ENCODE measurements around the gene MBOAT7.

The MBOAT7 gene

GRCh38 chr19:54193011-54193410 lies 3.6 kb upstream of the MBOAT7 start:
- H3K27me3 ChIP-seq (ENCODE audit: insufficient read depth, low read depth): no peaks in the 10 kb centered on the region
- no peak overlapping the region for H2AFZ ChIP-seq (ENCODE audit: low read depth)
- H3K4me1 ChIP-seq (ENCODE audit: low read depth, poor library complexity, severe bottlenecking): peaks cover 17% of the 10 kb centered on the region
- TF ChIP-seq, protein P1, sequence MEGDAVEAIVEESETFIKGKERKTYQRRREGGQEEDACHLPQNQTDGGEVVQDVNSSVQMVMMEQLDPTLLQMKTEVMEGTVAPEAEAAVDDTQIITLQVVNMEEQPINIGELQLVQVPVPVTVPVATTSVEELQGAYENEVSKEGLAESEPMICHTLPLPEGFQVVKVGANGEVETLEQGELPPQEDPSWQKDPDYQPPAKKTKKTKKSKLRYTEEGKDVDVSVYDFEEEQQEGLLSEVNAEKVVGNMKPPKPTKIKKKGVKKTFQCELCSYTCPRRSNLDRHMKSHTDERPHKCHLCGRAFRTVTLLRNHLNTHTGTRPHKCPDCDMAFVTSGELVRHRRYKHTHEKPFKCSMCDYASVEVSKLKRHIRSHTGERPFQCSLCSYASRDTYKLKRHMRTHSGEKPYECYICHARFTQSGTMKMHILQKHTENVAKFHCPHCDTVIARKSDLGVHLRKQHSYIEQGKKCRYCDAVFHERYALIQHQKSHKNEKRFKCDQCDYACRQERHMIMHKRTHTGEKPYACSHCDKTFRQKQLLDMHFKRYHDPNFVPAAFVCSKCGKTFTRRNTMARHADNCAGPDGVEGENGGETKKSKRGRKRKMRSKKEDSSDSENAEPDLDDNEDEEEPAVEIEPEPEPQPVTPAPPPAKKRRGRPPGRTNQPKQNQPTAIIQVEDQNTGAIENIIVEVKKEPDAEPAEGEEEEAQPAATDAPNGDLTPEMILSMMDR (conservative IDR thresholded peaks at IDR 0.05; ENCODE audit: low read depth, low read length): no peak
- no peak overlapping the region for H3K4me3 ChIP-seq (IDR thresholded peaks at IDR 0.05; ENCODE audit: insufficient read depth, low read depth, low read length)
- no peak overlapping the region for H3K27ac ChIP-seq
- no peak overlapping the region for H3K9ac ChIP-seq
- H3K79me2 ChIP-seq (ENCODE audit: insufficient read depth, low read depth): peaks cover 3% of the 10 kb centered on the region; the same call in 1 of the 2 replicates
- no peaks in the 10 kb centered on the region for H3K36me3 ChIP-seq (ENCODE audit: insufficient read depth)
- H4K20me1 ChIP-seq (ENCODE audit: insufficient read depth): no peaks in the 10 kb centered on the region
- no peak overlapping the region for H3K4me2 ChIP-seq

DNA sequence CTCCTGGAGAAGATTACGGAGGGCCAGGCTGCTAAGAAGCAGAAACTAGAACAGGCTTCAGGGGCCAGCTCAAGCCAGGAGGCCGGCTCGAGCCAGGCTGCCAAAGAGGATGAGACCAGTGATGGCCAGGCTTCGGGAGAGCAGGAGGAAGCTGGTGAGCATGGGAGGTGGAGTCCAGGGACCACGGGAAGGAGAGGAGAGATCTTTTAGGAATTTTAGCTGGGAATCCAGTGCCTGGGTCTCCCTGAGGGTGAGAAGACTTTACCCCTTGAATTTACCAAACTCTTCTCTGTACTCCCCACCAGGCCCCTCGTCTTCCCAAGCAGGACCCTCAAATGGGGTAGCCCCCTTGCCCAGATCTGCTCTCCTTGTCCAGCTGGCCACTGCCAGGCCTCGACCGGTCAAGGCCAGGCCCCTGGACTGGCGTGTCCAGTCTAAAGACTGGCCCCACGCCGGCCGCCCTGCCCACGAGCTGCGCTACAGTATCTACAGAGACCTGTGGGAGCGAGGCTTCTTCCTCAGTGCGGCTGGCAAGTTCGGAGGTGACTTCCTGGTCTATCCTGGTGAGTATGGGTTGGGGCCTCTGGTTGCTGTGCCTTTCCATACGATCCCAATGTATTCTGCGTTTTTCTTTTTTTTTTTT lies 2.6 kb upstream of the MBOAT7 start:
- H3K4me1 ChIP-seq (ENCODE audit: low read depth, poor library complexity, severe bottlenecking): peaks cover 18% of the 10 kb centered on the region
- peak overlapping the region; percentile 93; the same call in 1 of the 2 replicates for H3K9ac ChIP-seq
- peak overlapping the region; percentile 94; the same call in 1 of the 2 replicates for H3K27ac ChIP-seq
- peak overlapping the region; percentile 58 for H2AFZ ChIP-seq (ENCODE audit: low read depth)
- H3K36me3 ChIP-seq (ENCODE audit: insufficient read depth): no peaks in the 10 kb centered on the region
- H3K79me2 ChIP-seq (ENCODE audit: insufficient read depth, low read depth): peaks cover 3% of the 10 kb centered on the region; the same call in 1 of the 2 replicates
- H4K20me1 ChIP-seq (ENCODE audit: insufficient read depth): no peaks in the 10 kb centered on the region
- H3K4me3 ChIP-seq (IDR thresholded peaks at IDR 0.05; ENCODE audit: insufficient read depth, low read depth, low read length): no peak overlapping the region
- peak overlapping the region; percentile 95 for H3K4me2 ChIP-seq
- H3K27me3 ChIP-seq (ENCODE audit: insufficient read depth, low read depth): no peaks in the 10 kb centered on the region
- TF ChIP-seq, protein P1 (conservative IDR thresholded peaks at IDR 0.05; ENCODE audit: low read depth, low read length): no peak

GRCh38 chr19:54191011-54191810 lies 1.8 kb upstream of the MBOAT7 start, which contains the start of gene TSEN34:
Gene TSEN34, plus strand, starts transcription at chr19:54191308. Its CDS starts 57 bp downstream, at chr19:54191365.
- H3K4me1 ChIP-seq (ENCODE audit: low read depth, poor library complexity, severe bottlenecking): peaks cover 18% of the 10 kb centered on the region
- no peaks in the 10 kb centered on the region for H3K36me3 ChIP-seq (ENCODE audit: insufficient read depth)
- H3K4me2 ChIP-seq: peak within 1 kb of the TSS; percentile 95
- H3K4me3 ChIP-seq (IDR thresholded peaks at IDR 0.05; ENCODE audit: insufficient read depth, low read depth, low read length): no peak within 1 kb of the TSS
- TF ChIP-seq, protein P1 (conservative IDR thresholded peaks at IDR 0.05; ENCODE audit: low read depth, low read length): no peak
- peaks cover 3% of the 10 kb centered on the region; the same call in 1 of the 2 replicates for H3K79me2 ChIP-seq (ENCODE audit: insufficient read depth, low read depth)
- H3K9ac ChIP-seq: peak within 1 kb of the TSS; percentile 93
- H2AFZ ChIP-seq (ENCODE audit: low read depth): peak within 1 kb of the TSS; percentile 70
- H3K27me3 ChIP-seq (ENCODE audit: insufficient read depth, low read depth): no peaks in the 10 kb centered on the region
- H3K27ac ChIP-seq: peak within 1 kb of the TSS; percentile 94
- H4K20me1 ChIP-seq (ENCODE audit: insufficient read depth): no peaks in the 10 kb centered on the region

- TF ChIP-seq, protein P1 (conservative IDR thresholded peaks at IDR 0.05; ENCODE audit: low read depth, low read length): no peak
- no peaks in the 10 kb centered on the region for H3K27me3 ChIP-seq (ENCODE audit: insufficient read depth, low read depth)
- H3K4me3 ChIP-seq (IDR thresholded peaks at IDR 0.05; ENCODE audit: insufficient read depth, low read depth, low read length): no peak overlapping the region
- no peaks in the 10 kb centered on the region for H4K20me1 ChIP-seq (ENCODE audit: insufficient read depth)
- H2AFZ ChIP-seq (ENCODE audit: low read depth): peak overlapping the region; percentile 70
- no peak overlapping the region for H3K4me2 ChIP-seq
- peaks cover 18% of the 10 kb centered on the region for H3K4me1 ChIP-seq (ENCODE audit: low read depth, poor library complexity, severe bottlenecking)
- no peaks in the 10 kb centered on the region for H3K36me3 ChIP-seq (ENCODE audit: insufficient read depth)
- peaks cover 3% of the 10 kb centered on the region; the same call in 1 of the 2 replicates for H3K79me2 ChIP-seq (ENCODE audit: insufficient read depth, low read depth)
- peak overlapping the region; percentile 94 for H3K27ac ChIP-seq
- peak overlapping the region; percentile 93 for H3K9ac ChIP-seq
These were observed 1.2 kb upstream of the MBOAT7 start for GRCh38 chr19:54190503-54191010.
